GM12872 (cell line): Measurements from ENCODE around the gene POU2F3.

Experiments
- CTCF ChIP-seq: IDR thresholded peaks from 3 replicates; pipeline ENCODE4 v1.5.1; 2011; ENCODE audit warnings: low read depth, mild to moderate bottlenecking, low read length, moderate library complexity; ENCODE audit not compliant: insufficient read depth

The POU2F3 gene

GRCh38 chr11:120270386-120270785, 30.4 kb downstream of the POU2F3 start:
- TF ChIP-seq CTCF, result no peak

GRCh38 chr11:120271672-120272071, 31.7 kb downstream of the POU2F3 start:
- no peak for TF ChIP-seq CTCF

GRCh38 chr11:120272303-120272702, 32.4 kb downstream of the POU2F3 start:
- no peak for TF ChIP-seq CTCF

- no peak for TF ChIP-seq CTCF
These were observed 33.5 kb downstream of the POU2F3 start for GRCh38 chr11:120273432-120273831.

GRCh38 chr11:120279502-120279901, 39.6 kb downstream of the POU2F3 start:
- TF ChIP-seq CTCF, result no peak

GRCh38 chr11:120280600-120281051, 40.7 kb downstream of the POU2F3 start:
- TF ChIP-seq CTCF, result no peak

GRCh38 chr11:120281143-120281795, 41.3 kb downstream of the POU2F3 start:
- no peak for TF ChIP-seq CTCF
